Coronary artery (tissue), 2 donors: Measurements from ENCODE around the gene CABP1.

ENCODE experiments used
- DNase-seq: peaks from one replicate; pipeline ENCODE4 v3.0.0-alpha.2; 2017; ENCODE audit warnings: low spot score
- H3K27ac ChIP-seq, 2 donors: fragments of 200-600 bp; sonication (generic); one replicate each; pipeline ENCODE4 v1.5.1; 2016 to 2019
- H3K4me3 ChIP-seq: fragments of 200-600 bp; sonication (generic); 2 replicates; pipeline ENCODE4 v1.5.1; 2016; ENCODE audit warnings: mild to moderate bottlenecking, moderate library complexity
- CTCF ChIP-seq: fragments of 200-600 bp; sonication (generic); IDR thresholded peaks from one replicate; pipeline ENCODE4 v1.5.1; 2019; ENCODE audit warnings: antibody characterized with exemption

Gene CABP1

GRCh38 chr12:120700886-120701285 is 60.5 kb downstream of the CABP1 start:
- DNase-seq = no peak
- TF ChIP-seq CTCF = no peak
- peak overlapping the region in 1 of 2 donors; percentile 4 for H3K27ac ChIP-seq

GRCh38 chr12:120702637-120703036 is 62.2 kb downstream of the CABP1 start:
- no peak overlapping the region for H3K27ac ChIP-seq
- DNase-seq = no peak
- H3K4me3 ChIP-seq = no peak overlapping the region
- no peak for TF ChIP-seq CTCF

More at GRCh38 chr12:120700886-120701285, 60.5 kb downstream of the CABP1 start:
- no peak overlapping the region for H3K4me3 ChIP-seq

- Histone ChIP-seq H3K4me3 (no peak overlapping the region), H3K27ac (no peak overlapping the region)
- DNase-seq = no peak
- no peak for TF ChIP-seq CTCF
Measured at GRCh38 chr12:120703311-120703942, 63.0 kb downstream of the CABP1 start.

- no peak for DNase-seq
- no peak for TF ChIP-seq CTCF
- Histone ChIP-seq H3K27ac (no peak overlapping the region), H3K4me3 (no peak overlapping the region)
Measured at GRCh38 chr12:120705618-120706017, 65.2 kb downstream of the CABP1 start.

- H3K27ac ChIP-seq = no peak overlapping the region
- no peak for TF ChIP-seq CTCF
Measured at GRCh38 chr12:120706029-120706428, 65.6 kb downstream of the CABP1 start.

GRCh38 chr12:120708651-120709050 is 68.2 kb downstream of the CABP1 start:
- no peak for DNase-seq
- TF ChIP-seq CTCF = no peak

More at GRCh38 chr12:120706029-120706428, 65.6 kb downstream of the CABP1 start:
- H3K4me3 ChIP-seq = no peak overlapping the region
- no peak for DNase-seq

GRCh38 chr12:120710031-120710804 is 69.8 kb downstream of the CABP1 start, which contains the start of gene UNC119B:
TSS of gene UNC119B (plus strand) at chr12:120710458. CDS start at chr12:120710475, 17 bp downstream.
- H3K4me3 ChIP-seq = peak within 1 kb of the TSS; percentile 78
- H3K27ac ChIP-seq = peak within 1 kb of the TSS; percentile 84 to 93
- TF ChIP-seq CTCF = no peak
- DNase-seq = peak; percentile 77

More at GRCh38 chr12:120708651-120709050, 68.2 kb downstream of the CABP1 start:
- Histone ChIP-seq H3K27ac (no peak overlapping the region), H3K4me3 (no peak overlapping the region)
